OCI-LY1 (cell line): ENCODE measurements around the gene CEMIP2.
"Not testable (repeated sequence)": the region's sequence is repeated elsewhere in the genome, so short reads cannot be mapped to it uniquely, and the experiment has no call there.

Experiments used
- H2AFZ ChIP-seq: fragments of 200-600 bp; sonication (generic), shearing (Covaris generic); 2 replicates; pipeline ENCODE4 v1.6.0; 2014; ENCODE audit warnings: antibody characterized with exemption, mild to moderate bottlenecking, low read length
- H3F3A ChIP-seq: fragments of 200-600 bp; sonication (generic), shearing (Covaris generic); 2 replicates; pipeline ENCODE4 v1.6.0; 2014; ENCODE audit warnings: mild to moderate bottlenecking, antibody characterized with exemption, low read length, moderate library complexity; ENCODE audit not compliant: insufficient read depth
- H3K27ac ChIP-seq: fragments of 200-600 bp; sonication (generic); 2 replicates; pipeline ENCODE4 v1.5.1; 2014; ENCODE audit warnings: low read length, mixed run types, mild to moderate bottlenecking, low read depth; ENCODE audit not compliant: poor library complexity, severe bottlenecking
- H3K27me3 ChIP-seq: fragments of 200-600 bp; sonication (generic); 2 replicates; pipeline ENCODE4 v1.6.0; 2014; ENCODE audit warnings: antibody characterized with exemption, mild to moderate bottlenecking, low read length, moderate library complexity; ENCODE audit not compliant: insufficient read depth
- H3K36me3 ChIP-seq: fragments of 200-600 bp; sonication (generic); 2 replicates; pipeline ENCODE4 v1.6.1; 2014; ENCODE audit warnings: mild to moderate bottlenecking, antibody characterized with exemption, low read length, moderate library complexity, mixed read lengths; ENCODE audit not compliant: insufficient read depth
- H3K4me1 ChIP-seq: fragments of 200-600 bp; sonication (generic); 2 replicates; pipeline ENCODE4 v1.5.1; 2014; ENCODE audit warnings: mild to moderate bottlenecking, low read length, moderate library complexity; ENCODE audit not compliant: insufficient read depth, severe bottlenecking
- H3K4me2 ChIP-seq: fragments of 200-600 bp; sonication (generic), shearing (Covaris generic); 2 replicates; pipeline ENCODE4 v1.6.1; 2014; ENCODE audit warnings: low read length
- H3K4me3 ChIP-seq: fragments of 200-600 bp; sonication (generic); 2 replicates; pipeline ENCODE4 v1.5.1; 2014; ENCODE audit warnings: low read length, low read depth, mild to moderate bottlenecking, mixed read lengths; ENCODE audit not compliant: poor library complexity, severe bottlenecking
- H3K79me2 ChIP-seq: fragments of 200-600 bp; shearing (Covaris generic); 2 replicates; pipeline ENCODE4 v1.6.1; 2016; ENCODE audit warnings: mixed run types, low read length, mixed read lengths; ENCODE audit not compliant: insufficient read depth
- H3K9ac ChIP-seq: fragments of 200-600 bp; sonication (generic), shearing (Covaris generic); 2 replicates; pipeline ENCODE4 v1.6.1; 2014; ENCODE audit warnings: mild to moderate bottlenecking, low read length, mixed read lengths
- H3K9me2 ChIP-seq: fragments of 200-600 bp; sonication (generic), shearing (Covaris generic); 2 replicates; pipeline ENCODE4 v1.6.1; 2014; ENCODE audit warnings: low read depth, mild to moderate bottlenecking, low read length, mixed read lengths
- H3K9me3 ChIP-seq: fragments of 200-600 bp; shearing (Covaris generic); 2 replicates; pipeline ENCODE4 v1.6.1; 2014; ENCODE audit warnings: low read length, mixed read lengths
- H4K20me1 ChIP-seq: fragments of 200-600 bp; sonication (generic), shearing (Covaris generic); 2 replicates; pipeline ENCODE4 v1.6.0; 2016; ENCODE audit warnings: mild to moderate bottlenecking, low read length; ENCODE audit not compliant: insufficient read depth
- CTCF ChIP-seq: fragments of 200-600 bp; sonication (generic), shearing (Covaris generic); IDR thresholded peaks from 2 replicates; pipeline ENCODE4 v1.5.1; 2017; ENCODE audit warnings: mild to moderate bottlenecking, antibody characterized with exemption, low read length, moderate library complexity, mixed read lengths
- EZH2 ChIP-seq: fragments of 200-600 bp; sonication (generic), shearing (Covaris generic); IDR thresholded peaks from 2 replicates; pipeline ENCODE4 v1.8.0; 2017; ENCODE audit warnings: borderline replicate concordance, mixed run types, mild to moderate bottlenecking, antibody characterized with exemption, low read length, moderate library complexity, mixed read lengths

The CEMIP2 gene

DNA sequence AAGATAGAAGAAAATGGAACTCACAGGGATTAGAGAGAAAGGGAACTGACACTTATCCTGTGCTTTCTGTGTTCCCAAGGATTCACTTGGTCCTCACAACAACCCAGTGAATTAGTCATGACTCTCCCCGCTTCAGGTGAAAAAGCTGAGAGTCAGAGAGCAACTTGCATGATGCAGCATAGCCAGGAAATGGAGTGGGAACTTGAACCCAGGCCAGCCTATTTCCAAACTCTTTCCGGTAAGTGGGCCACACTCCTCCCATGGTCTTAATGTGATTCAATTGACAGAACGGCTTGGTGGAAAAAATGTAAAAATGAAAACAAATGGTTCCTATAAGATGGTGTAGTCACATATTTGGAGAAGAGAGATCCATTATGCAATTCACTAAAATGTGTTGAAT, 45.9 kb upstream of the CEMIP2 start:
- Histone ChIP-seq H2AFZ (no peak overlapping the region), H4K20me1 (no peaks in the 10 kb centered on the region), H3K27ac (no peak overlapping the region), H3K4me3 (no peak overlapping the region), H3K27me3 (no peaks in the 10 kb centered on the region), H3K9me3 (no peaks in the 10 kb centered on the region), H3K9ac (no peak overlapping the region), H3K4me1 (no peaks in the 10 kb centered on the region), H3K9me2 (no peaks in the 10 kb centered on the region), H3K79me2 (no peaks in the 10 kb centered on the region), H3K4me2 (no peak overlapping the region), H3F3A (no peaks in the 10 kb centered on the region), H3K36me3 (no peaks in the 10 kb centered on the region)
- no peak for TF ChIP-seq CTCF
- TF ChIP-seq EZH2: no peak

DNA sequence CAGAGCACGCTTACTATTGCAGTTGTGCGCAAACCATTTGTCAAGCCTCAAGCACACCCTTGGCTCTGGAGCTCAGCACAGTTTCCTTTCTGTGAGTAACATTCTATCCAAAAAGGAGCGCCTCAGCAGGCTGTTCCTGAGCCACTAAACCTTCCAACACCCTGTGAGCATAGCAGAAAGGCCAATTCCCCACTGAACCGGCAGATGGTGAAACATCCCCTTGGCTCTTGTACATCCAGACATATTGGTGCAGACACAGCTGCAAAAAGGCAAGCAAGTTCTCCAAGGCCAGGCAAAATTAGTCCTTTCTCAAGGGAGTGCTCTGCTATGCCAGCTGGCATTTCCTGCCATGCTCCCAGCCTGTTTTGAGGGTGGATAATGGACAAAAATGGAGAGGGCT, 44.1 kb upstream of the CEMIP2 start:
- Histone ChIP-seq H3K79me2 (no peaks in the 10 kb centered on the region), H3K27ac (no peak overlapping the region), H3K36me3 (no peaks in the 10 kb centered on the region), H2AFZ (no peak overlapping the region), H3K4me1 (no peaks in the 10 kb centered on the region), H3K9me3 (no peaks in the 10 kb centered on the region), H3K4me3 (no peak overlapping the region), H3K9me2 (no peaks in the 10 kb centered on the region), H3K4me2 (no peak overlapping the region), H4K20me1 (no peaks in the 10 kb centered on the region), H3K9ac (no peak overlapping the region), H3F3A (no peaks in the 10 kb centered on the region), H3K27me3 (no peaks in the 10 kb centered on the region)
- TF ChIP-seq EZH2: no peak

DNA sequence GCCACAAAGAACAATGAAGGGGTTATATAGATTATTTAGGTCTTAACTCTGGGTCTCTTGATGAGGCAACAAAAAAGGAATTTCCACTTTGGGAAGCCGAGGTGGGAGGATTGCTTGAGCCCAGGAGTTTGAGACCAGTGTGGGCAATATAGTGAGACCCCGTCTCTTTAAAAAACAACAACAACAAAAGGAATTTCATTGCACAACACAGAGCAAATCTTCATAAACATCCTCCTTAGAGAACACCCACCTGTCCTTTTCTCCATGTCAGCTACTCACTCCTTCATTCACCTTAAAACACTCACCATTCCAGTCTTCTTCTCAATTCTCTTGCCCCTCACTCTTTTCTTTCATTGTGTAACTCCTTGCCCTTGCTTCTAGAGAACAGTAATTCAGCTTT, 39.8 kb upstream of the CEMIP2 start:
- Histone ChIP-seq H3K9me2 (no peaks in the 10 kb centered on the region), H3K27me3 (no peaks in the 10 kb centered on the region), H3K36me3 (no peaks in the 10 kb centered on the region), H3K4me2 (no peak overlapping the region), H3K27ac (no peak overlapping the region), H3K4me1 (no peaks in the 10 kb centered on the region), H3K9me3 (no peaks in the 10 kb centered on the region), H3F3A (no peaks in the 10 kb centered on the region), H3K4me3 (no peak overlapping the region), H3K79me2 (no peaks in the 10 kb centered on the region), H4K20me1 (no peaks in the 10 kb centered on the region), H2AFZ (no peak overlapping the region), H3K9ac (no peak overlapping the region)
- TF ChIP-seq CTCF: no peak
- TF ChIP-seq EZH2: no peak

- Histone ChIP-seq H3K9ac (no peak overlapping the region), H3K9me2 (no peaks in the 10 kb centered on the region), H4K20me1 (no peaks in the 10 kb centered on the region), H3K4me2 (no peak overlapping the region), H3K4me3 (no peak overlapping the region), H3K36me3 (no peaks in the 10 kb centered on the region), H3K79me2 (no peaks in the 10 kb centered on the region), H3F3A (no peaks in the 10 kb centered on the region), H3K27me3 (no peaks in the 10 kb centered on the region), H2AFZ (no peak overlapping the region), H3K27ac (no peak overlapping the region), H3K9me3 (no peaks in the 10 kb centered on the region), H3K4me1 (no peaks in the 10 kb centered on the region)
- TF ChIP-seq EZH2 (no peak), CTCF (peak; percentile 97)
Observed at GRCh38 chr9:71806901-71807307, 38.6 kb upstream of the CEMIP2 start.

DNA sequence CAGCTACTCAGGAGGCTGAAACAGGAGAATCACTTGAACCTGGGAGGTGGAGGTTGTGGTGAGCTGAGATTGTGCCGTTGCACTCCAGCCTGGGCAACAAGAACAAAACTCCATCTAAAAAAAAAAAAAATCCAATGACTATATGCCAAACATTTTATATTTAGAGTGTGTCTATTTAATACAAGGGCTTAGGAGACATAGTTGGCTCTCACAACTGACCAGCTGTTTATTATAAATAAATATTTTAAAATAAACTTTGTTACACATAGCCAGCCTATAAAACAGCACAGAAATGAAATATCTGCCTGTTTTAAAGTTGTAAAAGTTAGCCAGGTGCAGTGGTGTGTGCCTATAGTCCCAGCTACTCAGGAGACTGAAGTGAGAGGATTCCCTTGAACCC, 36.8 kb upstream of the CEMIP2 start:
- not testable (repeated sequence) for H3K4me1 ChIP-seq, H3K27ac ChIP-seq, H3K27me3 ChIP-seq, H3K9me2 ChIP-seq, H3K9me3 ChIP-seq, H3K4me3 ChIP-seq, H3K9ac ChIP-seq, H3K79me2 ChIP-seq, H3K36me3 ChIP-seq, H2AFZ ChIP-seq, H3K4me2 ChIP-seq, H3F3A ChIP-seq, H4K20me1 ChIP-seq
